GM20431 (cell line): ENCODE results near the gene PSPC1.

ENCODE experiments used
- in situ Hi-C: fragments of 300-500 bp; cut with MseI, MboI; formaldehyde crosslinking; loops from one replicate; pipeline ENCODE4 v1.15.0; 2020; ENCODE audit warnings: low sequenced_read_pairs; ENCODE audit not compliant: unreplicated experiment

PSPC1 gene

GRCh38 chr13:19674898-19675297, 107.8 kb downstream of the PSPC1 start:
- in situ Hi-C loops, result no loop called here

DNA sequence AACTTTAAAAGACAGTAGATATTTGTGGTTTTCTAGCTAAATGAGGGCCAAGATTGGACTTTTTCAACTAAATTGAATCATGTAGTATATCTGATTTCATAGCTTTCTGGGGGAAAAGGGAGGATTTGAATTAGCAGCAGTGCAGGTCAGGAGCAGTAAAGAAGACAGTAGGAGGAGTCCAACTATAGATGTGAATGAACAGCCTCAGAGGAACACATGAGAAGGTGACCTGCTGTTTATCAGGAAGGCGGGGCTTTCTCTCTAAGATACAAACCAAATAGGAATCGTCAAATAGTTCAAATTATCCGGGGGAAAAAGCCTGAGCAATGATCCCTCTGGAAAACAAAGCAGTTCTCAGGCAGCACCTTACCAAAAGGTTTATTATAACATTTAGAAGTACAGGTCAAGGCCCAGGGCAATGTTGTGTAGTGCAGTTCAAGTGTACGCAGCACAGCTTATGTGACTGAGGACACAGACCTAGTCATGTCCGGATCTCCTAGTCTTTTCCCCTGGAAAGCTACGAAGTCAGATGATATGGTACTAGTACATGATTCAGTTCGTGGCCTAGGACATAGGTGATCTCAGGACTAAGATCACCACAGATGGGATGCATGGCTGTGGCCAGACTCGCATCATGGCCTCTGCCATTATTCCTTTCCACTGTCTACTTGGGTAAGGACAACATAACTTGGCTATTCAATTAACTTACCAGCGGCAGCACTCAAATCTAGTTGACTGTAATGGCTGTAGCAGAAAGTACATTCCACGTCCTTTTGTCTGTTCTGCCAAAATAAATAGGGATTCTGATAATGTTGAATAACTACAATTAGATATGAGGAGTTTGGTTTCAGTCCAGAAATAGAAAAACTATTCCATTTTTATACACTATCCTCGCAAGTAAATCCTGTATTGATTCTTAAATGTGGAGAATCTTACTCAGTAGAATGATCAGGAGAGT, 109.0 kb downstream of the PSPC1 start:
- in situ Hi-C loops, result no loop called here

DNA sequence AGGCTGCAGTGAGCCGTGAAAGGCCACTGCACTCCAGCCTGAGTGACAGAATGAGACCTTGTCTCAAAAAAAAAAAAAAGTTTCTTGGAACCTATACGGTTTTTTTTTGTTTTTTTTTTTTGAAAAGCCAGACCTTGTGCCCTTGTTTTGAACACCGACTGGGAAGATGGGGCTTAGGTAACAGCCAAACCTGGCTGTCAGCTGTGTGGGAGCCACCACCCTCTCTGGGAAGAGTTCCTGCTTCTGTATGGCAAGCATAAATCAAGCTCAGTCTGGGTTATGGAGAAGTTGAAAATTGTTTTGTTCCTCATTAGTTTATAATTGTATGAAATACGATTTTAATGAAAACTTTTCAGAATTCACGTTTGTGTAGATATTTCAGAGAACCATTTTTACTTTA, 109.8 kb downstream of the PSPC1 start:
- in situ Hi-C loops, result no loop called here

- in situ Hi-C loops, result no loop called here
Measured at GRCh38 chr13:19670147-19670546, 112.6 kb downstream of the PSPC1 start.

- in situ Hi-C loops, result no loop called here
Measured at GRCh38 chr13:19668778-19669177, 114.0 kb downstream of the PSPC1 start.

DNA sequence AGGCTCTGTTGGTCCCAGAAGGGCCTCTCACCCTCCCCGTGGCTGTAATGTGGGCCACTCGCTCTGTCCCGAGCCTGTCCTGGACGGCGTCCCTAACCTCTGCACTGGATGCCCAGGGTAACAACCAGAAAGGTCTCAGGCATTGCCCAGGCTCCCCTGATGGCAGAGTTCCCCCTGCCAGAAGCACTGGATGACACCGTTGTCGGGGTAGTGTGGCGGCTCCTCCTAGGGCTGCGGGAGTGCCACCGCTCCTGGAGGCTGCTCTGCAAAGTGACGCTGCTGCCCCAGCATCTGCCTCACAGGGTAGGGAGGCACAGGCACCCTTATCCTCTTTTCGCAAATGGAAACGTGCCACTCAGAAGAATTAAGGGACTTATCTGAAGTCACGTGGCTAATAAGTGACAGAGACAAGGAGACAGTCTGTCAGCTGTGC, 117.3 kb downstream of the PSPC1 start:
- in situ Hi-C loops, result no loop called here

- in situ Hi-C loops, result no loop called here
Measured at GRCh38 chr13:19664481-19665230, 118.1 kb downstream of the PSPC1 start.

DNA sequence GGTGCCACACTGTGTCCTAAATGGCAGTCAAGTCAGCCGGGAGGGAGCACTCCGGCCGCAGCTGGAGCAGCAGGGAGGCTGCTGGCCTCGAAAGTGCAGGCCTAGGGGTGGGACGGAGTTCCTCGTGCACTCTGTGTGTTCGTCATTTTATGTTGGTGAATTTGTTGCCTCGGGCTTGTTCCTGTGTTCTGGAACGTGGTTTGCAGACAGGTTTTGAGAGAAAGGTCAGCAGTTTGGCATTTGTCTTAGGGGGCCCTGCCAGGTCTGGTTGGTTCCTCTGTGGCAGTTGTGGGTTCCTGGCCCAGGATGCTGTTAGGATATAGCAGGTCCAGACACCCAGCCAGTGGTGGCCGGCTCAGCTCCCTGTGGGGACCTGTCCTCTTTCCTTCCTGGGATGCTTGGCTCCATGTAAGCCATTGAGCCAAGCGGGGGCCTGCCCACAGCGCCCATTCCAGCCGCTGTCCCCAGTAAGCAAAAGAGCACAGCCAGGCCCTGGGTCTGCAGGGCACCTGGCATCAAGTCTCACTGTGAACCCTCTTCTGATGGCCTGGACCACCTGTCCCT, 119.2 kb downstream of the PSPC1 start:
- in situ Hi-C loops, result no loop called here

- in situ Hi-C loops, result no loop called here
Measured at GRCh38 chr13:19661561-19661960, 121.2 kb downstream of the PSPC1 start.

DNA sequence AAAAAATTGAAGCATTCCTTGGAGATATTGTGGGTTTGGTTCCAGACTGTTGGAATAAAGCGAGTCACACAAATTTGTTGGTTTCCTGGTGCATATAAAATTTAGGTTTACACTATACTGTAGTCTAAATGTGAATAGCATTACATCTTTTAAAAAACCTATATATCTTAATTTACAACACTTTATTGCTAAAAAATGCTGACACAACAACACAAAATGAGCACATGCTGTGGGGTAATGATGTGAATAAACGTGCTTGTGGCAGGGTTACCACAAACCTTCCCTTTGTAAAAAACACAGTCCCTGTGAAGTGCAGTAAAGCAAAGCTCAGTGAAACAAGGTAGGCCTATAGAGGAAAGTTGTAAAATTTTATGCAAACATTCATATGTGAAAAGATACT, 121.6 kb downstream of the PSPC1 start:
- in situ Hi-C loops, result no loop called here

GRCh38 chr13:19658831-19659230, 123.9 kb downstream of the PSPC1 start:
- in situ Hi-C loops, result no loop called here

DNA sequence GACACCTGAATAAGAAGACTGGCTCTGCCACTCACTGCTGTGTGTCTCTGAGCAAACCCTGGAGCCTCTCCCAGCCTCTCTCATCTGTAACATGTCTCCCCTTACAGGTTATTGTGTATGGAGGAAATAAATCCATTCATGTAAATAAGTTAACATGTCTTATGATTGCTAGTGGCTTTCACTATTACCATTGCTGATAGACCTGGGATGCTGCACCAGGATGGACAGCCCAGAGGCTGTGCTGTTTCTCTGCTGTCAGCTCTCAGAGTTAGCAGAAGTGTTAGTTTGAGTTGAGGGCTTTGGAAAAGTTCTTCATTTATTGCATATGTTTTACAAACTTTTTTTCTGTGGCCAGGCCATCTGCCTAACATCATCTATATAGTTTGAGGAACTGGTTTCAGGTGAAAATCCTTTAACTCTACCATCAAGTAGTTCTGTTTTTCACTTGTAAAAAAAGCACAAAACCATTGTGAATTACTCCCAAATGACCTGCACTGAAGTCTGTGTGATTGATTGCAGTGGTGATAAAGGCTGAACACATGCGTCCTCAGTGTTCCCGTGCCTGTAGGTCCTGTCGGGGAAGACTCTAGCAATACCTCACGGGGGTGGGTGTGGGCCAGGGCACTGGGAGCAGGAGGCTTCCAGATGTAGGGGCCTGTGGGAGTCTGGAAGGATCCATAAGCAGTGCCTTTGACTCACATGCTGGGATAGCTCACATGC, 124.7 kb downstream of the PSPC1 start:
- in situ Hi-C loops, result no loop called here
